Stimulated activated naive CD8-positive, alpha-beta T cell treated with anti-CD3 and anti-CD28 coated beads, Interleukin-15, Interleukin-2, amounts not matched to agents 100 U/mL and 50 U/mL, for 24 hours (primary cell): ENCODE measurements around the gene ASCL2.

Experiments
- ATAC-seq: fragments of 150-1000 bp; cut with Tn5 transposase; one replicate; pipeline ENCODE4 v1.10.0; 2021
- DNase-seq: peaks from one replicate; pipeline ENCODE4 v3.0.0; 2021

The ASCL2 gene, protein sequence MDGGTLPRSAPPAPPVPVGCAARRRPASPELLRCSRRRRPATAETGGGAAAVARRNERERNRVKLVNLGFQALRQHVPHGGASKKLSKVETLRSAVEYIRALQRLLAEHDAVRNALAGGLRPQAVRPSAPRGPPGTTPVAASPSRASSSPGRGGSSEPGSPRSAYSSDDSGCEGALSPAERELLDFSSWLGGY

GRCh38 chr11:2270322-2271076 lies at the start of gene ASCL2:
ASCL2 (minus strand) TSS chr11:2270588; CDS start chr11:2270332, 256 bp downstream.
- DNase-seq, result no peak

GRCh38 chr11:2319791-2320472 lies 49.5 kb upstream of the ASCL2 start:
- DNase-seq (no peak), ATAC-seq (no peak)

More at GRCh38 chr11:2270322-2271076, at the start of gene ASCL2:
- ATAC-seq, result no peak

DNA sequence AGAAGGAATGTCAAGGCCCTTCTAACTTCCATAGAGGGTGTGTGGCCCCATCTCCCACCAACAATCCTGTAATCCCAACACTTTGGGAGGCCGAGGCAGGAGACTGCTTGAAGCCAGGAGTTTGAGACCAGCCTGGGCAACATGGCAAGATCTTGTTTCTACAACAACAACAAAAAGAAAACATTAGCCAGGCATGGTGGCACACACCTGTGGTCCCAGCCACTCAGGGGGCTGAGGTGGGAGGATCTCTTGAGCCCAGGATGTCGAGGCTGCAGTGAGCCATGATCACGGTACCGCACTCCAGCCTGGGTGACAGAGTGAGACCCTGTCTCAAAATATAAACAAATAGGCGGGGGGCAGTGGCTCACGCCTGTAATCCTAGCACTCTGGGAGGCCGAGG lies 48.3 kb upstream of the ASCL2 start:
- no peak for ATAC-seq
- DNase-seq, result no peak

- ATAC-seq, result no peak
Measured at GRCh38 chr11:2318123-2318522, 47.7 kb upstream of the ASCL2 start.

DNA sequence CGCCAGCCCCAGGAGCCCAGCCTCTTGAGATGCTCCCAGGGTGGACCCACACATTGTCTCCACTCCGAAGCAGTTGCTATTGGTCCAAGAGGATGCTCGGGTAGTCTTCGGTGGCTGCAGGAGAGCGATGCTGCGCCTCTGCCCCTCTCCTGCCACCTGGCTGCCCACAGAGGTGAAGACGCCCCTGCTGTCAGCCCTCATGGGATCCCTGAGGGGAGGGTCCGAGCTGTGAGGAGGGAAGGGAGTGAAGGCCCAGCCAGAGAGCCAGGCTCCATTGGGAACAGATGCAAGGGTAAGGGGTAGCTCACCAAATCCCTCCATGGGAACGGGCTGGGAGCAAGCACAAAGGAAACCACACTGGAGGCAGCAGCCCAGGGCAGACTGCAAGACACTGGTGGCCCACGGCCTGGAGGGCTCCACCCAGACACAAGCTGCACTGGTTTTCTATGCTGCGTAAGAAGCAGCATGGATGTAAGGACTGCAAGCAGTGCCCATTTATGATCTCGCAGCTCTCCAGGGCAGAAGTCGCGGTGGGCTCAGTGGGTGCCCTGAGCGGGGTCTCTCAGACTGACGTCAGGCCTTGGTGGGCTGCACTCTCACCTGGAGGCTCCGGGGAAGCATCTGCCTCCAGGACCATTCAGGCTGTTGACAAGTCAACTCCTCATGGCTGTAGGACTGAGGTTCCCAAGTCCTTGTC lies 47.1 kb upstream of the ASCL2 start:
- DNase-seq, result no peak
- ATAC-seq, result no peak

More at GRCh38 chr11:2318123-2318522, 47.7 kb upstream of the ASCL2 start:
- no peak for DNase-seq

DNA sequence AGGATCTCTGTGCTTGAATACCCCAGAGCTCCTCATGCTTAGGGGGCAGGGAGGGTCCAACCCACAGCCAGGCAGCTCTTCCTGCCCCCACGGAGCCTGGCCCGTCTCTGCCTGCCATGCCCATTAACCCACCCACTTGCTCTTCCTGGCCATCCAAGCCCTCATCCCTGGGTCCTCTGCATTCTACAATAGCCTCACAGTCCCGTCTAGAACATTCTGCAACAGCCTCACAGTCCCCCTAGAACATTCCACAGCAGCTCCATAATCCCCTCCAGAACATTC lies 46.5 kb upstream of the ASCL2 start:
- DNase-seq (no peak), ATAC-seq (no peak)

GRCh38 chr11:2316169-2316962 lies 46.0 kb upstream of the ASCL2 start:
- ATAC-seq (no peak), DNase-seq (no peak)

GRCh38 chr11:2315395-2316168 lies 45.2 kb upstream of the ASCL2 start:
- ATAC-seq, result no peak
- no peak for DNase-seq

DNA sequence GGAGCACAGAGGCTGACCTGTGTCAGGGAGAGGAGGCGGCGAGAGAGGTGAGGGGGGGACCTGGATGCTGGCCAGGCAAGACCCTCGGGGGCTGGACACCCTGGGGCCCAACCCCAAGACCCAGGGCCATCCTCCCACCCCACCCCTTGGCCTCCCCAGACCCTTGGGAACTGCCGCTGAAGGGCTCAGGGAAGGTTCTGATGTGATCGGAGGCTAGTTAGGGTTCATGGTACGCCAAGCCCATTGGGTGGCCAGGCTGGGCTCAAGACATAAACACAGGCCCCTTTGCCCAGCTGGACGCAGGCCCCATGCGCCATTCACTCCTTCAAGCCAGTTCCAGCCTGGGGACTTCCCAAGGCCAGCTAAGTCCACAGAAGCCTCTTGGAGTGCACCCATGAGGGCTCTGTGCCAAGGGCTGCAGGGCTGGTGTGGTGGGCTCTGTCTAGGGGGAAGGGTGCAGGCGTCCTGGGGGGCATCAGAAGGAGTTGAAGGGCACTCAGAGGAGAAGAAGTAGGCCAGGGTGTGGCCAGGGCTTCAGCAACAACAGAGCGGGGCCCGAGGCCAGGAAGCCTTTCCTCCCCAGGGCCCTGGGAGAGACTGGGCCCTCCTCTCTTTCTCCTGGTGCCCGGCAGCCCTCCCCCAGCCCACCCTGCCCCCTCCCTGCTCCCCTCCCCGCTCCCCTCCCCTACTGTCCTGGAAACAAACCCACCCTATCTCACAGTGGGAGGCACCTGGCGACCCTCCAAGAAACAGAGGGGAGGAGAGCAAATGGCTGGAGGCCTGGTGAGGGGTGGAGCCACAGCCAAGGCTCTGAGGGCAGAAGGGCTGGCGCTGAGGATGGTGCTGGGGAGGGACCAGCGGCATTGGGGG lies 44.4 kb upstream of the ASCL2 start:
- ATAC-seq, result no peak
- no peak for DNase-seq

GRCh38 chr11:2314136-2314524 lies 43.7 kb upstream of the ASCL2 start:
- ATAC-seq (no peak), DNase-seq (no peak)

DNA sequence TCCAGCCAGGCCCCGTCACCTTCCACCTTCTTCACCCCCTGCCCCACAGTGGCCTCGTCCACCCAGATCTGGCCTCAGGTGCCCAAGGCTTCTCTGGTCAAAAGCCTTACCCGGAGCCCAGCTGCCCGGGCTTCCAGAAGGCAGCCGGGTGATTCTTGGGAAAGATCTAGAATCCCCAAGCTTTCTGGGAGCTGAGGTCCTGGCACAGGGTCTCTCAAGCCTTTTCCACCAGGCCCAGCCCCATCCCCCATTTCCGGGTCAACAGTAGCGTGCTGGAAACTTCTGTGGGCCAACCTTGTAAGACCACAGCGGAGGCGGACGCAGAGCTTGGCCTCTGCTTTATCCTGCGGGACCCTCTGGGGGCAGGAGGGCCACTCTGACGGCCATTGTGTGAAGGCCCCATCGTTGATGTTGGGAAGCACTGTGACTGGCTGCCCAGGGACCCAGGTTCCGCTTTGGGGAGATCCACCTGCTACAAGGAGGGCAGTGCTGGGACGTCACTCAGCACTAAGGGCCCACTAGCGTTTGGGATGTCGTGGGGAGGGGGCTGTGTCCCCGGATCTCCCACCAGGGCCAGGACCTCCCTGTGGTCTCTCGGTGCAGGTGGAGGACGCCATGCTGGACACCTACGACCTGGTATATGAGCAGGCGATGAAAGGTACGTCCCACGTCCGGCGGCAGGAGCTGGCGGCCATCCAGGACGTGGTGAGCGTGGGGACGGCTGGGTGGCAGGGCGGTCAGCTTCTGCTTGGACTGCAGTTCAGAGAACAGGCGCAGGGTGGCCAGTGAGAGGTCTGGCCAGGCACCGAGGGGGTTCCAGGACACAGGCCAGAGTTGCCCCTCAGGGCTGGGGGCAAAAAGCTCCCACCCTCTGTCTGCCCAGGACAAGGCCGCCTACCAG lies 42.9 kb upstream of the ASCL2 start:
- ATAC-seq (no peak), DNase-seq (no peak)

- DNase-seq, result no peak
- ATAC-seq, result no peak
Measured at GRCh38 chr11:2312232-2313042, 42.0 kb upstream of the ASCL2 start.

DNA sequence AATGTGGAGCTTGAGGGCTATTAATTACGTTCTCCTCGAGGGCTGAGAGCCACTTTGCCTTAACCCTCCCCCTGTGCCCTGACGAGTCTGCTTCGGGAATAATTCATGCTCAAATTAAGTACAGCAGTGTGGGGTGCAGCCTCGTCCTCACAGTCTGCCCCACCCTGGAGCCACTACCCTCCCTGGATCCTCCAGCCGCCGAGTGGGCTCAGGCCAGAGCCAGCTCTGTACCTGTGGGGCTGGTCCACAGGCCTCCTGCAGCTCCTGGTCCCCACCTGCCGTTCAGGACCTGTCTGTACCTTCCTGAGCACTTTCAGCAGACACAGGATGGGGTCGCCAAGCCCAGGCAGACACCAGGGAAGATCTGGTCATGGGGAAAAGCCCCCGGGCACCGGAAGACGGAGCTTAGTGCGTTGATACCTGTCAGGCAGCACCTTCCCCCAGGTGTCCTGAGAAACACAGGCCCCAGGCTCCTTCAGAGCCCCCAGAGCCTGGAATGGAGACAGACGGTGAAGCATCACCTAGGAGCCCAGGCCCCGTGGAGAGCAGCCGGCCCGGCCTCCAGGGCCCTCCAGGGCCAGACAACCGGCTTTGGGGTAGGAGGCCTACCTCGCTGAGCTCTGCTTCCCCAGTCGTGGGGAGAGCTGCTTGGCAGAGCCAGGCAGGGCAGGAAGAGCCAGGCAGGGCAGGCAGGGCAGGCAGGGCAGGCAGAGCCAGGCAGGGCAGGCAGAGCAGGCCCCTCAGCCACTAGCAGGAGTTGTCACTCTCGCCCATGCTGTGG lies 41.2 kb upstream of the ASCL2 start:
- ATAC-seq (no peak), DNase-seq (no peak)

DNA sequence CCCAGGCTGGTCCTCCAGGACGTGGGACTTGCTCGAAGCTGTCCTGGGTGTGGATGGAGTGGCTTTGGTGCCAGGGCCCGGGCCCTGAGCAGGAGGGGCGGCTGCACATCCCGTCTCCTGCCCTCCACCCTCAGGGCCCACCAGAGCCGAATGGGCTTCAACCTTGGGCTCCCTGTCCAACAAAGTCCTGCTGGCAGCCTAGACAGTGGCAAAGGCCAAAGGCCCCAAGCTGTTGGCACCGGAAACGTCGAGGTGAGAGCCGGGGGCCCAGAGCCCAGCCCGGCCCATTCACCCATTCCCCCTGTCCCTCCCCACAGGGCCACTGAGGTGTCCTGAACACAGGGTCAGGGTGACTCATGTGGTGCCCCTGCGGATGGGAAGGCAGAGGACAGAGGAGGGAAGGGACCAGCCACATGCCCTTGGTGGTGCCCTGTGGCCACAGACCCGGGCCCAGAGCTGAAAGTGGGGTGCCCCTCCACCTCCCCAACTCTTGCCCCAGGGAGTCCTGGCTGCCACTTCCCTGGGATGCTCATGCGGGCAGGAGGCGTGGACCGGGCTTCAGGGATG lies 40.5 kb upstream of the ASCL2 start:
- ATAC-seq, result no peak
- no peak for DNase-seq

DNA sequence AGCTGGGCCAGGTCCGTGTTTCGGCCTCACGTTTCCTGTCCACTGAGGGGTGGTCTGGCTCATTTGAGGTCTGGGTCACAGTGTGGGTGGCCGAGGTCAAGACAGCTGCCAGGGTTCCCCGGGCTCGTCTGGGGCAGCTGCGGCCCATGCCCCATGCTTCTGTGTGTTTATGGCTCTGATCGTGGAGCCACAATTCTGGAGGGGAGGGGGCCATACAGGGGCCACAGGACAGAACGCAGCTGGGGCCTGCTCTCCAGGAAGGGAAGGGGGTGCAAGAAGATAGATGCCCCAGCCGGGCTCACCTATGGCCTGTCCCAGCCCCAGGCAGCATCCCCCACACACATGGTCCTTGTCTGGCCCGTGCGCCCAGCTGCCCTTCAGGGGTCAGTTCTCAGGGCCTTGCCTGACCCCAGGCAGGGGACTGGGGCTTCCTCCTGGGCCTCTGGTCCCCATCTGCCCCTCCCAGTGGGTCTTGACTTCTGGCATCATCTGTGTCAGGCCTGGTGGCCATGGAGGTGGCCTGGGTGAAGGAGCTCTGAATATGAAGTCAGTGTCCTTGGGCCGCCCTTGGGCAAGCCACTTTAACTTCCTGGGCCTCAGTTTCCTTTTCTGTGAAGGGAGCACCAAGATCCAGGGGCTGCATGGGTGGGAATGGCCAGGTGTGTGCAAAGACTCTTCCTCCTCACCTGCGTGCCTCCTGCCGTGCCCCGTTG lies 39.8 kb upstream of the ASCL2 start:
- DNase-seq, result no peak
- no peak for ATAC-seq

DNA sequence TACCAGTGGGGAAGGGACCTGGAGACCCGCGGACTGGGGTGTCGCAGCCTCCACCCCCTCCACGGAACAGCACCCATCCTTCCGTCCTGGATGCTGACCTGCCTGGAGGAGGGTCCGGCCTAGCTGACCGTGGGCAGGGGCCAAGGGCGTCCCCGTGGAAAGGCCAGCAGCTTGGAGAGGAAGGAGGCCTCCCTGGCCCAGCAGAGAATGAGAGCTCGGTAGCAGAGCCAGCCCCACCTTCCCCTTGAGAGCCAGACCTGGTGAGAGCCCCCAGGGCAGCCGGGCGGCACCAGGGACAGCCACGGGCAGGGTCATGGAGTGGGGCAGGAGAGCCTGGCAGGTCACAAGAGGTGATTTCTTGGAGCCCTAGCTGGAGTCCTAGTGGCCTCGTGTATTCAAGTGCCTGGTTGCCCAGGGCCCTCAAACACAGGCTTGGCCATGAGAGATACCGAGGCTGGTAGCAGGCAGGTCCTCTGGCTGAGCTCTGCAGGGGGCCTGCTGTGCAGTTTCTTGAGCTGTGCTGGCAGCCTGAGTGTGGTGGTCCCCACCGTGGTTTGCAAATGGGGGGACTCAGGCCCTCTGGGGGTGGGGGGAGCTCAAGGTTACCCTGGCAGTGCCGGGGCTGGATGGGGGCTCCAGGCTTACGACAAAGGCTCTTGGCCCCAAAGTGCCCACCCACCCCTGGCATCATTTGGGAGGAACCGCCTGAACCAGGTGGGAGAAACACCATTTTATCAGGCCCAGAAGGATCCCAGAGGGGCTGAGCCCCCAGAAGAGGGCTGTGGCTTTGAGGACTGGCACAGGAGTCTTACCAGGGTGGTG lies 39.1 kb upstream of the ASCL2 start:
- DNase-seq (no peak), ATAC-seq (no peak)
